ENCODE measurements around the gene PXK.

PXK gene

GRCh38 chr3:58347984-58348383, 15.3 kb downstream of the PXK start:
- DNase-seq (ENCODE audit: low read depth), result no peak

GRCh38 chr3:58349792-58350626, 17.3 kb downstream of the PXK start:
- DNase-seq (ENCODE audit: low read depth), result no peak

GRCh38 chr3:58350627-58351013, 17.9 kb downstream of the PXK start:
- no peak for DNase-seq (ENCODE audit: low read depth)

- DNase-seq (ENCODE audit: low read depth), result no peak
Measured at GRCh38 chr3:58351920-58352319, 19.2 kb downstream of the PXK start.

GRCh38 chr3:58352626-58353025, 19.9 kb downstream of the PXK start:
- DNase-seq (ENCODE audit: low read depth), result no peak

- DNase-seq (ENCODE audit: low read depth), result no peak
Measured at GRCh38 chr3:58353722-58354553, 21.2 kb downstream of the PXK start.

- no peak for DNase-seq (ENCODE audit: low read depth)
Measured at GRCh38 chr3:58355179-58355578, 22.5 kb downstream of the PXK start.

GRCh38 chr3:58356054-58356453, 23.4 kb downstream of the PXK start:
- DNase-seq (ENCODE audit: low read depth), result no peak

GRCh38 chr3:58357402-58357801, 24.7 kb downstream of the PXK start:
- DNase-seq (ENCODE audit: low read depth), result no peak

GRCh38 chr3:58358092-58358491, 25.4 kb downstream of the PXK start:
- DNase-seq (ENCODE audit: low read depth), result no peak

- DNase-seq (ENCODE audit: low read depth), result no peak
Measured at GRCh38 chr3:58358808-58359207, 26.1 kb downstream of the PXK start.

GRCh38 chr3:58359621-58360020, 26.9 kb downstream of the PXK start:
- DNase-seq (ENCODE audit: low read depth), result no peak

GRCh38 chr3:58361866-58362265, 29.2 kb downstream of the PXK start:
- DNase-seq (ENCODE audit: low read depth), result no peak

GRCh38 chr3:58366699-58367098, 34.0 kb downstream of the PXK start:
- DNase-seq (ENCODE audit: low read depth), result no peak

GRCh38 chr3:58369038-58369437, 36.3 kb downstream of the PXK start:
- DNase-seq (ENCODE audit: low read depth), result no peak

GRCh38 chr3:58369876-58370275, 37.2 kb downstream of the PXK start:
- DNase-seq (ENCODE audit: low read depth), result no peak

- DNase-seq (ENCODE audit: low read depth), result no peak
Measured at GRCh38 chr3:58370407-58370806, 37.7 kb downstream of the PXK start.

GRCh38 chr3:58371754-58372153, 39.1 kb downstream of the PXK start:
- DNase-seq (ENCODE audit: low read depth), result no peak

GRCh38 chr3:58375254-58375653, 42.6 kb downstream of the PXK start:
- no peak for DNase-seq (ENCODE audit: low read depth)

- no peak for DNase-seq (ENCODE audit: low read depth)
Measured at GRCh38 chr3:58377168-58377567, 44.5 kb downstream of the PXK start.

- no peak for DNase-seq (ENCODE audit: low read depth)
Measured at GRCh38 chr3:58377750-58378149, 45.1 kb downstream of the PXK start.

- no peak for DNase-seq (ENCODE audit: low read depth)
Measured at GRCh38 chr3:58379351-58380073, 46.8 kb downstream of the PXK start.

GRCh38 chr3:58383476-58383875, 50.8 kb downstream of the PXK start:
- DNase-seq (ENCODE audit: low read depth), result no peak
